GM21528 (cell line): ENCODE data around the gene WDR49.
A peak's percentile ranks its signal among the peaks of the same experiment; 100 is the strongest.

Experiments used
- ATAC-seq: cut with Tn5 transposase; IDR thresholded peaks from one replicate; pipeline ENCODE4 v1.9.1; 2021; ENCODE audit warnings: mild to moderate bottlenecking, moderate library complexity; ENCODE audit not compliant: unreplicated experiment, low FRiP score

WDR49 gene

GRCh38 chr3:167653760-167654159 lies at the start of gene WDR49:
TSS of gene WDR49 (minus strand) at chr3:167653942. CDS start at chr3:167653425, 517 bp downstream.
- ATAC-seq = no peak

GRCh38 chr3:167700926-167701325 lies 47.2 kb upstream of the WDR49 start:
- no peak for ATAC-seq

- ATAC-seq = no peak
Measured at GRCh38 chr3:167700046-167700445, 46.3 kb upstream of the WDR49 start.

GRCh38 chr3:167694121-167694520 lies 40.4 kb upstream of the WDR49 start:
- no peak for ATAC-seq

- ATAC-seq = peak; percentile 100
Measured at GRCh38 chr3:167691366-167691765, 37.6 kb upstream of the WDR49 start.

- peak; percentile 87 for ATAC-seq
Measured at GRCh38 chr3:167684388-167684993, 30.7 kb upstream of the WDR49 start.

- no peak for ATAC-seq
Measured at GRCh38 chr3:167679526-167679925, 25.8 kb upstream of the WDR49 start.

GRCh38 chr3:167675848-167676247 lies 22.1 kb upstream of the WDR49 start:
- ATAC-seq = no peak

- no peak for ATAC-seq
Measured at GRCh38 chr3:167673221-167673620, 19.5 kb upstream of the WDR49 start.

- ATAC-seq = no peak
Measured at GRCh38 chr3:167671878-167672427, 18.2 kb upstream of the WDR49 start.

GRCh38 chr3:167669699-167670098 lies 16.0 kb upstream of the WDR49 start:
- ATAC-seq = no peak

- ATAC-seq = no peak
Measured at GRCh38 chr3:167668651-167669050, 14.9 kb upstream of the WDR49 start.

GRCh38 chr3:167666563-167666962 lies 12.8 kb upstream of the WDR49 start:
- ATAC-seq = no peak

- ATAC-seq = no peak
Measured at GRCh38 chr3:167662919-167663400, 9.2 kb upstream of the WDR49 start.

- ATAC-seq = no peak
Measured at GRCh38 chr3:167657684-167658225, 4.0 kb upstream of the WDR49 start.

- no peak for ATAC-seq
Measured at GRCh38 chr3:167656821-167657220, 3.1 kb upstream of the WDR49 start.

GRCh38 chr3:167653155-167653554 lies 587 bp downstream of the WDR49 start:
- no peak for ATAC-seq

- ATAC-seq = no peak
Measured at GRCh38 chr3:167651826-167652225, 1.9 kb downstream of the WDR49 start.

GRCh38 chr3:167650459-167650858 lies 3.3 kb downstream of the WDR49 start:
- ATAC-seq = no peak

- no peak for ATAC-seq
Measured at GRCh38 chr3:167649746-167650145, 4.0 kb downstream of the WDR49 start.

- no peak for ATAC-seq
Measured at GRCh38 chr3:167644611-167645010, 9.1 kb downstream of the WDR49 start.

GRCh38 chr3:167631471-167631870 lies 22.3 kb downstream of the WDR49 start:
- ATAC-seq = no peak
